NB4 (cell line): Measurements from ENCODE around the gene TEX9.

ENCODE experiments used
- DNase-seq: peaks from one replicate; pipeline ENCODE4 v3.0.0; 2010; ENCODE audit warnings: low read depth
- H3K4me3 ChIP-seq: one replicate; pipeline ENCODE4 v1.5.1; 2011; ENCODE audit warnings: mild to moderate bottlenecking, low read depth, low read length, moderate library complexity
- MAX ChIP-seq: IDR thresholded peaks from 2 replicates; pipeline ENCODE4 v1.6.1; 2011; ENCODE audit warnings: low read depth, low read length
- MYC ChIP-seq: IDR thresholded peaks from 2 replicates; pipeline ENCODE4 v1.6.1; 2011; ENCODE audit warnings: low read depth, low read length
- POLR2A ChIP-seq: IDR thresholded peaks from 2 replicates; pipeline ENCODE4 v1.6.1; 2011; ENCODE audit warnings: mild to moderate bottlenecking; ENCODE audit not compliant: insufficient read length; ENCODE audit errors: extremely low read depth
- TF ChIP-seq, protein P1 (sequence below): IDR thresholded peaks from one replicate; pipeline ENCODE4 v1.5.1; 2012; ENCODE audit warnings: low read depth, low read length

Gene TEX9

DNA sequence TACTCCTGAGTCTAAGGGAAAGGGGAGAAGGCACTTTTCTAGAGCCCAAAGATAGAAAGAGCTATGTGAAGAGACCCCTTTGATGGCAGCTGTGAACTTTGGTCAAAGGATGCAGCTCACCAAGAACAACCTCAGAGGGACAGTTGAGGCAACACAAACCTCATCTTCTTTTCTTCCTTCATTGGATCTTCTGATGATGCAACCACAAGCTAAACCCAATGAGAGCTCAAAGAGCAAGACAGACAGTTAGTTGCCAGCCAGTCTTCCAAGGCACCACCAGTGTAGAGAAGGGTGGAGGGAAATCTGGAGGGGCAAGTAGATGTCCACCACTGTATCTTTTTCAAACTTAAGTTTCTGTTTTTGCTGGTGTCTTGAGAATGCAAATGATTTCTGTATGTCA lies 110.1 kb downstream of the TEX9 start:
- DNase-seq, result no peak
- H3K4me3 ChIP-seq, result no peak overlapping the region
- TF ChIP-seq POLR2A (no peak), MAX (no peak), MYC (no peak)
- TF ChIP-seq, protein P1, sequence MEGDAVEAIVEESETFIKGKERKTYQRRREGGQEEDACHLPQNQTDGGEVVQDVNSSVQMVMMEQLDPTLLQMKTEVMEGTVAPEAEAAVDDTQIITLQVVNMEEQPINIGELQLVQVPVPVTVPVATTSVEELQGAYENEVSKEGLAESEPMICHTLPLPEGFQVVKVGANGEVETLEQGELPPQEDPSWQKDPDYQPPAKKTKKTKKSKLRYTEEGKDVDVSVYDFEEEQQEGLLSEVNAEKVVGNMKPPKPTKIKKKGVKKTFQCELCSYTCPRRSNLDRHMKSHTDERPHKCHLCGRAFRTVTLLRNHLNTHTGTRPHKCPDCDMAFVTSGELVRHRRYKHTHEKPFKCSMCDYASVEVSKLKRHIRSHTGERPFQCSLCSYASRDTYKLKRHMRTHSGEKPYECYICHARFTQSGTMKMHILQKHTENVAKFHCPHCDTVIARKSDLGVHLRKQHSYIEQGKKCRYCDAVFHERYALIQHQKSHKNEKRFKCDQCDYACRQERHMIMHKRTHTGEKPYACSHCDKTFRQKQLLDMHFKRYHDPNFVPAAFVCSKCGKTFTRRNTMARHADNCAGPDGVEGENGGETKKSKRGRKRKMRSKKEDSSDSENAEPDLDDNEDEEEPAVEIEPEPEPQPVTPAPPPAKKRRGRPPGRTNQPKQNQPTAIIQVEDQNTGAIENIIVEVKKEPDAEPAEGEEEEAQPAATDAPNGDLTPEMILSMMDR, result no peak
